Measurements from ENCODE around the gene EDEM2. TPM values are rescaled to one million over a fixed set of nuclear protein-coding genes. Genes with fewer than 3 reads are reported as not detected.

Gene EDEM2
- total RNA-seq, 1 donor from 2014 or later = 24.4 TPM

- TF ChIP-seq CTCF (IDR thresholded peaks at IDR 0.05) = peak; percentile 34
- Mint-ChIP-seq H3K4me1 (peaks cover 49% of the 10 kb centered on the region), H3K27me3 (no peaks in the 10 kb centered on the region), H3K4me3 (peak within 1 kb of the TSS; percentile 95), H3K9me3 (no peaks in the 10 kb centered on the region), H3K36me3 (ENCODE audit: low read depth) (peaks cover 10% of the 10 kb centered on the region), H3K27ac (peak within 1 kb of the TSS; percentile 91)
- DNase-seq (peak; percentile 87), ATAC-seq (ENCODE audit: low read depth) (peak; percentile 97)
- ChIA-PET POLR2A (interaction anchor here (0.6 to 1.7 kb wide), 13 partner anchors 12 to 984 kb away, joined by 3 to 13 read pairs (median 4); partner anchors contain the start of genes EDEM2, EIF6, GGT7 and RBM39), CTCF (interaction anchor here (4.1 kb wide), 1 partner anchor 117 kb away, joined by 37 read pairs; no protein-coding TSS in a partner anchor)
- intact Hi-C loops (cut with micrococcal nuclease) = loop anchor here (1.0 to 5.0 kb wide), 10 partner anchors 37 to 1282 kb away; partner anchors contain the start of genes ACSS2, CHMP4B, GGT7 and GSS
These were observed 54.4 kb downstream of the EDEM2 start, which contains the start of gene TRPC4AP for GRCh38 chr20:35092524-35093266. TSS of gene TRPC4AP (minus strand) at chr20:35092807. CDS start at chr20:35092781, 26 bp downstream.

- no peak for DNase-seq
- peaks cover 51% of the 10 kb centered on the region for H3K4me1 Mint-ChIP-seq
- H3K27me3 Mint-ChIP-seq = no peaks in the 10 kb centered on the region
These were observed 55.2 kb downstream of the EDEM2 start for GRCh38 chr20:35091816-35092523.

DNA sequence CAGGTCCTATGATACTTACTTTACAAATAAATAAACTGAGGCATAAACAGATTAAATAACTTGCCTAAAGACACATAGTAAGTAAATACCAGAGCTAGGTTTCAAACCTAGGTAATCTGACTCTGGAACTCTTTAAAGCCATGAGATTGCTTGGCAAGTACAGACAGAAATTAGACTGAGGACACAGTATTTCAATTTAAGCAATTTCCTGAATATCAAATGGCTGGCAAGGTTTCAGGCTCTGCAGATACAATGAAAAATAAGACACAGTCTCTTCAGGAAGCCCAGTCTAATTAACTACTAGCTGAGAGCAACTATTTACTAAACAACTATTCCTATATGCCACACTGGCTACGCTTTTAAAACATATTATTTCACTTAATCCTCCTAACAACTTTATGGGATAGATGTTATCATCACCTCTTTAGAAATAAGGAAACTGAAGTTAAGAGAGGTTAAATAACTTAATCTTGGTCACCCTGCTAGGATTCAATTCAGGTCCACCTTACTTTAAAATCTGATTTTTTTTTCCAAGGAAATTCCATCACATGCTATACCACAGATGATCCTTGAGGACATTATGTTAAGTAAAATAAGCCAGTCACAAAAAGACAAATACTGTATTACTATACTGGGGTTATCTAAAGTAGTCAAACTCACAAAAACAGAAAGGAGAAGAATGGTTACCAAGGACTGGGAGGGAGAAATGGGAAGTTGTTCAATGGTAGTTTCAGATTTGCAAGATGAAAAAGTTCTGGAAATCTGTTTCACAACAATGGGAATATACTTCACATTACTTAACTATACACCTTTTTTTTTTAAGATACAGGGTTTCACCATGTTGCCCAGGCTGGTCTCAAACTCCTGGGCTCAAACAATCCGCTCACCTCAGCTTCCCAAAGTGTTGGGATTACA lies 58.6 kb downstream of the EDEM2 start:
- H3K27me3 Mint-ChIP-seq = no peaks in the 10 kb centered on the region
- ChIA-PET POLR2A (interaction anchor here (0.6 to 0.7 kb wide), 2 partner anchors 189 to 1743 kb away, joined by 3 read pairs; no protein-coding TSS in a partner anchor), CTCF (no interaction called here)
- no peak overlapping the region for H3K4me3 Mint-ChIP-seq
- DNase-seq = no peak
- H3K9me3 Mint-ChIP-seq = no peaks in the 10 kb centered on the region
- H3K27ac Mint-ChIP-seq = peak overlapping the region; percentile 2
- no peak for TF ChIP-seq CTCF (IDR thresholded peaks at IDR 0.05)
- peaks cover 51% of the 10 kb centered on the region for H3K4me1 Mint-ChIP-seq
- H3K36me3 Mint-ChIP-seq (ENCODE audit: low read depth) = peaks cover 15% of the 10 kb centered on the region
- no peak for ATAC-seq (ENCODE audit: low read depth)
- intact Hi-C loops (cut with micrococcal nuclease) = no loop called here

More at GRCh38 chr20:35091816-35092523, 55.2 kb downstream of the EDEM2 start:
- Mint-ChIP-seq H3K36me3 (ENCODE audit: low read depth) (peaks cover 15% of the 10 kb centered on the region), H3K27ac (peak overlapping the region; percentile 81), H3K9me3 (no peaks in the 10 kb centered on the region), H3K4me3 (peak overlapping the region; percentile 95)
- TF ChIP-seq CTCF (IDR thresholded peaks at IDR 0.05) = no peak
- CTCF ChIA-PET = no interaction called here
- POLR2A ChIA-PET = interaction anchor here (0.6 to 1.7 kb wide), 13 partner anchors 11 to 983 kb away, joined by 3 to 13 read pairs (median 4); partner anchors contain the start of genes EDEM2, EIF6, GGT7 and RBM39
- peak; percentile 11 for ATAC-seq (ENCODE audit: low read depth)
- intact Hi-C loops (cut with micrococcal nuclease) = loop anchor here (1.0 to 5.0 kb wide), 10 partner anchors 37 to 1281 kb away; partner anchors contain the start of genes ACSS2, CHMP4B, GGT7 and GSS

DNA sequence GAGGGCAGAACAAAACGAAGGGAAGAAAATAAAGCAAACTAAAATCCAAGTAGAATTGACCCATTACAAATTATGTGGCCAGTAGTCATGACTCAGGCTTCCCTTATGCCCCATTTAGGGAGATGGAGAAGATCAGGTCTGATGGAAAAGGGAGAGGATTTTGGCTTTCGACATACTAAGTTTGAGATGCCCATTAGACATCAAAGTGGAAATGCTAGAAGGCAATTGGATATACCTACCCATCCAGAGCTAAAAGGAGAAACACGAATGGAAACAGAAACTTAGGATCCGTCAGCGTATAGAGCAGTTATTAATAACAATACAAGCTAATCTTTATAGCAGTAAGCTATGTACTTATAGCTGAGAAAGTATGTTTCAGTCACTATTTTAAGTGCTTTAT lies 59.3 kb downstream of the EDEM2 start:
- no peak overlapping the region for H3K27ac Mint-ChIP-seq
- no peak for DNase-seq
- ATAC-seq (ENCODE audit: low read depth) = no peak
- intact Hi-C loops (cut with micrococcal nuclease) = no loop called here
- no peak overlapping the region for H3K4me3 Mint-ChIP-seq
- no peak for TF ChIP-seq CTCF (IDR thresholded peaks at IDR 0.05)
- H3K36me3 Mint-ChIP-seq (ENCODE audit: low read depth) = peaks cover 15% of the 10 kb centered on the region
- H3K9me3 Mint-ChIP-seq = no peaks in the 10 kb centered on the region
- ChIA-PET CTCF (no interaction called here), POLR2A (interaction anchor here (0.6 kb wide), 1 partner anchor 124 kb away, joined by 6 read pairs; no protein-coding TSS in a partner anchor)
- H3K4me1 Mint-ChIP-seq = peaks cover 45% of the 10 kb centered on the region
- H3K27me3 Mint-ChIP-seq = no peaks in the 10 kb centered on the region
